Activated CD4-positive, alpha-beta T cell treated with anti-CD3 and anti-CD28 coated beads, Interleukin-2, amount 10 ng/mL, durations not matched to agents 24 days and 14 days (primary cell): ENCODE results near the gene ABCC6. TPM values are rescaled to one million over a fixed set of nuclear protein-coding genes. Genes with fewer than 3 reads are reported as not detected.

Experiments used
- DNase-seq: peaks from one replicate; pipeline ENCODE4 v3.0.0; 2022
- H3K27ac Mint-ChIP-seq: one replicate; pipeline ENCODE4 v1.8.0; 2022; ENCODE audit warnings: mild to moderate bottlenecking, mixed read lengths
- H3K27me3 Mint-ChIP-seq: one replicate; pipeline ENCODE4 v1.8.0; 2022; ENCODE audit warnings: mixed read lengths
- H3K36me3 Mint-ChIP-seq: one replicate; pipeline ENCODE4 v1.8.0; 2022; ENCODE audit warnings: low read depth, mild to moderate bottlenecking, mixed read lengths
- H3K4me1 Mint-ChIP-seq: one replicate; pipeline ENCODE4 v1.8.0; 2021; ENCODE audit warnings: mixed read lengths
- H3K4me3 Mint-ChIP-seq: one replicate; pipeline ENCODE4 v1.8.0; 2022; ENCODE audit warnings: mild to moderate bottlenecking, moderate library complexity, mixed read lengths
- H3K9me3 Mint-ChIP-seq: one replicate; pipeline ENCODE4 v1.8.0; 2021; ENCODE audit warnings: mixed read lengths
- intact Hi-C: fragments of 100-400 bp; cut with micrococcal nuclease; formaldehyde crosslinking; loops from one replicate; pipeline ENCODE4 v1.15.1; 2023
- total RNA-seq: library from RNA; stranded (reverse); gene quantifications from 2 replicates; pipeline ENCODE4 v1.2.3, GENCODE V29; 2022

Gene ABCC6
- total RNA-seq, 1 donor from 2014 or later, result not detected

GRCh38 chr16:16126896-16127295 is 96.4 kb downstream of the ABCC6 start:
- Mint-ChIP-seq H3K9me3 (peaks cover 5% of the 10 kb centered on the region), H3K36me3 (peaks cover 68% of the 10 kb centered on the region), H3K27me3 (no peaks in the 10 kb centered on the region), H3K4me3 (no peak overlapping the region), H3K4me1 (peaks cover 4% of the 10 kb centered on the region), H3K27ac (peak overlapping the region; percentile 67)
- intact Hi-C loops, result loop anchor here (1.0 to 5.0 kb wide), 2 partner anchors 252 to 360 kb away; no protein-coding TSS in a partner anchor
- no peak for DNase-seq

- no peaks in the 10 kb centered on the region for H3K27me3 Mint-ChIP-seq
Measured at GRCh38 chr16:16124974-16125373, 98.3 kb downstream of the ABCC6 start.

GRCh38 chr16:16124438-16124837 is 98.9 kb downstream of the ABCC6 start:
- Mint-ChIP-seq H3K27me3 (no peaks in the 10 kb centered on the region), H3K4me1 (peaks cover 10% of the 10 kb centered on the region), H3K9me3 (peaks cover 5% of the 10 kb centered on the region), H3K4me3 (no peak overlapping the region), H3K36me3 (peaks cover 82% of the 10 kb centered on the region), H3K27ac (no peak overlapping the region)
- no peak for DNase-seq
- intact Hi-C loops, result no loop called here

More at GRCh38 chr16:16124974-16125373, 98.3 kb downstream of the ABCC6 start:
- Mint-ChIP-seq H3K36me3 (peaks cover 77% of the 10 kb centered on the region), H3K9me3 (peaks cover 5% of the 10 kb centered on the region), H3K4me3 (no peak overlapping the region), H3K4me1 (peaks cover 10% of the 10 kb centered on the region), H3K27ac (no peak overlapping the region)
- intact Hi-C loops, result loop anchor here (5.0 kb wide), 1 partner anchor 358 kb away; no protein-coding TSS in a partner anchor
- DNase-seq, result no peak

- H3K9me3 Mint-ChIP-seq, result peaks cover 13% of the 10 kb centered on the region
- no peak for DNase-seq
- H3K36me3 Mint-ChIP-seq, result peaks cover 92% of the 10 kb centered on the region
- H3K27me3 Mint-ChIP-seq, result no peaks in the 10 kb centered on the region
- H3K27ac Mint-ChIP-seq, result no peak overlapping the region
- H3K4me1 Mint-ChIP-seq, result peaks cover 6% of the 10 kb centered on the region
- no peak overlapping the region for H3K4me3 Mint-ChIP-seq
- intact Hi-C loops, result no loop called here
Measured at GRCh38 chr16:16122264-16122663, 101.0 kb downstream of the ABCC6 start.

- intact Hi-C loops, result no loop called here
- Mint-ChIP-seq H3K4me3 (no peak overlapping the region), H3K9me3 (peaks cover 13% of the 10 kb centered on the region), H3K27ac (no peak overlapping the region), H3K4me1 (peaks cover 6% of the 10 kb centered on the region), H3K36me3 (peaks cover 94% of the 10 kb centered on the region), H3K27me3 (no peaks in the 10 kb centered on the region)
- no peak for DNase-seq
Measured at GRCh38 chr16:16121185-16121727, 102.0 kb downstream of the ABCC6 start.

- Mint-ChIP-seq H3K4me3 (no peak overlapping the region), H3K27me3 (no peaks in the 10 kb centered on the region), H3K4me1 (peaks cover 6% of the 10 kb centered on the region), H3K36me3 (peaks cover 93% of the 10 kb centered on the region), H3K27ac (no peak overlapping the region), H3K9me3 (peaks cover 13% of the 10 kb centered on the region)
- intact Hi-C loops, result no loop called here
- DNase-seq, result no peak
Measured at GRCh38 chr16:16120382-16121184, 102.7 kb downstream of the ABCC6 start.

- no peak overlapping the region for H3K27ac Mint-ChIP-seq
- H3K9me3 Mint-ChIP-seq, result peaks cover 13% of the 10 kb centered on the region
- intact Hi-C loops, result no loop called here
Measured at GRCh38 chr16:16120044-16120381, 103.3 kb downstream of the ABCC6 start.

GRCh38 chr16:16118337-16118736 is 105.0 kb downstream of the ABCC6 start:
- Mint-ChIP-seq H3K9me3 (peaks cover 8% of the 10 kb centered on the region), H3K4me3 (no peak overlapping the region), H3K27me3 (no peaks in the 10 kb centered on the region), H3K36me3 (peaks cover 93% of the 10 kb centered on the region), H3K4me1 (peaks cover 6% of the 10 kb centered on the region), H3K27ac (no peak overlapping the region)
- no peak for DNase-seq
- intact Hi-C loops, result no loop called here

More at GRCh38 chr16:16120044-16120381, 103.3 kb downstream of the ABCC6 start:
- H3K36me3 Mint-ChIP-seq, result peaks cover 94% of the 10 kb centered on the region
- no peaks in the 10 kb centered on the region for H3K27me3 Mint-ChIP-seq
- H3K4me1 Mint-ChIP-seq, result peaks cover 6% of the 10 kb centered on the region
- DNase-seq, result no peak
- no peak overlapping the region for H3K4me3 Mint-ChIP-seq

- H3K4me1 Mint-ChIP-seq, result peaks cover 6% of the 10 kb centered on the region
- no peak for DNase-seq
- no peak overlapping the region for H3K27ac Mint-ChIP-seq
- no peak overlapping the region for H3K4me3 Mint-ChIP-seq
- H3K9me3 Mint-ChIP-seq, result peaks cover 8% of the 10 kb centered on the region
- H3K36me3 Mint-ChIP-seq, result peaks cover 92% of the 10 kb centered on the region
- intact Hi-C loops, result no loop called here
- no peaks in the 10 kb centered on the region for H3K27me3 Mint-ChIP-seq
Measured at GRCh38 chr16:16116841-16117240, 106.5 kb downstream of the ABCC6 start.

GRCh38 chr16:16113076-16113475 is 110.2 kb downstream of the ABCC6 start:
- Mint-ChIP-seq H3K27ac (no peak overlapping the region), H3K36me3 (peaks cover 83% of the 10 kb centered on the region), H3K4me3 (no peak overlapping the region), H3K27me3 (no peaks in the 10 kb centered on the region), H3K9me3 (peaks cover 3% of the 10 kb centered on the region), H3K4me1 (no peaks in the 10 kb centered on the region)
- intact Hi-C loops, result no loop called here
- no peak for DNase-seq

GRCh38 chr16:16112450-16113053 is 110.7 kb downstream of the ABCC6 start:
- Mint-ChIP-seq H3K4me3 (no peak overlapping the region), H3K36me3 (peaks cover 80% of the 10 kb centered on the region), H3K27me3 (no peaks in the 10 kb centered on the region), H3K27ac (no peak overlapping the region), H3K4me1 (no peaks in the 10 kb centered on the region), H3K9me3 (no peaks in the 10 kb centered on the region)
- no peak for DNase-seq
- intact Hi-C loops, result no loop called here

GRCh38 chr16:16111639-16112038 is 111.7 kb downstream of the ABCC6 start:
- DNase-seq, result no peak
- no peaks in the 10 kb centered on the region for H3K4me1 Mint-ChIP-seq
- H3K4me3 Mint-ChIP-seq, result no peak overlapping the region
- no peaks in the 10 kb centered on the region for H3K9me3 Mint-ChIP-seq
- peaks cover 75% of the 10 kb centered on the region for H3K36me3 Mint-ChIP-seq
- H3K27ac Mint-ChIP-seq, result no peak overlapping the region
- intact Hi-C loops, result no loop called here
- no peaks in the 10 kb centered on the region for H3K27me3 Mint-ChIP-seq

- H3K36me3 Mint-ChIP-seq, result peaks cover 70% of the 10 kb centered on the region
- no peak for DNase-seq
- H3K27me3 Mint-ChIP-seq, result no peaks in the 10 kb centered on the region
- H3K4me1 Mint-ChIP-seq, result no peaks in the 10 kb centered on the region
- H3K9me3 Mint-ChIP-seq, result no peaks in the 10 kb centered on the region
- intact Hi-C loops, result no loop called here
- no peak overlapping the region for H3K27ac Mint-ChIP-seq
- no peak overlapping the region for H3K4me3 Mint-ChIP-seq
Measured at GRCh38 chr16:16110111-16110490, 113.2 kb downstream of the ABCC6 start.

- no peak overlapping the region for H3K27ac Mint-ChIP-seq
- no peak for DNase-seq
- H3K4me1 Mint-ChIP-seq, result no peaks in the 10 kb centered on the region
- no peaks in the 10 kb centered on the region for H3K27me3 Mint-ChIP-seq
- H3K36me3 Mint-ChIP-seq, result peaks cover 65% of the 10 kb centered on the region
- no peak overlapping the region for H3K4me3 Mint-ChIP-seq
- H3K9me3 Mint-ChIP-seq, result no peaks in the 10 kb centered on the region
- intact Hi-C loops, result no loop called here
Measured at GRCh38 chr16:16109453-16110110, 113.7 kb downstream of the ABCC6 start.
